HG03575 (cell line): ENCODE results near the gene CARD18.
"Not testable (repeated sequence)": the region's sequence is repeated elsewhere in the genome, so short reads cannot be mapped to it uniquely, and the experiment has no call there.

Experiments
- ATAC-seq: cut with Tn5 transposase; IDR thresholded peaks from one replicate; pipeline ENCODE4 v1.9.1; 2021; ENCODE audit not compliant: unreplicated experiment, insufficient number of reproducible peaks, low FRiP score; ENCODE audit errors: extremely low read depth

CARD18 gene

GRCh38 chr11:105142167-105142566 is 2.6 kb upstream of the CARD18 start:
- no peak for ATAC-seq

GRCh38 chr11:105137286-105137685 is 2.3 kb downstream of the CARD18 start:
- ATAC-seq: no peak

- ATAC-seq: no peak
Observed at GRCh38 chr11:105135883-105136282, 3.7 kb downstream of the CARD18 start.

GRCh38 chr11:105132716-105133511 is 6.7 kb downstream of the CARD18 start:
- ATAC-seq: no peak

GRCh38 chr11:105130189-105130813 is 9.3 kb downstream of the CARD18 start:
- ATAC-seq: no peak

GRCh38 chr11:105124756-105125155 is 14.8 kb downstream of the CARD18 start:
- no peak for ATAC-seq

GRCh38 chr11:105111145-105111944 is 28.2 kb downstream of the CARD18 start:
- no peak for ATAC-seq

- no peak for ATAC-seq
Observed at GRCh38 chr11:105110688-105111030, 28.9 kb downstream of the CARD18 start.

GRCh38 chr11:105109855-105110687 is 29.5 kb downstream of the CARD18 start:
- ATAC-seq: no peak

GRCh38 chr11:105109321-105109720 is 30.2 kb downstream of the CARD18 start:
- no peak for ATAC-seq

GRCh38 chr11:105108247-105108646 is 31.3 kb downstream of the CARD18 start:
- no peak for ATAC-seq

- not testable (repeated sequence) for ATAC-seq
Observed at GRCh38 chr11:105107226-105107825, 32.2 kb downstream of the CARD18 start.

- no peak for ATAC-seq
Observed at GRCh38 chr11:105106140-105106539, 33.4 kb downstream of the CARD18 start.

- no peak for ATAC-seq
Observed at GRCh38 chr11:105104292-105104691, 35.3 kb downstream of the CARD18 start.

GRCh38 chr11:105103336-105103735 is 36.2 kb downstream of the CARD18 start:
- no peak for ATAC-seq

GRCh38 chr11:105102079-105102581 is 37.4 kb downstream of the CARD18 start:
- not testable (repeated sequence) for ATAC-seq

GRCh38 chr11:105100981-105101630 is 38.5 kb downstream of the CARD18 start:
- no peak for ATAC-seq

- ATAC-seq: no peak
Observed at GRCh38 chr11:105100206-105100605, 39.4 kb downstream of the CARD18 start.
